H1 (cell line): ENCODE measurements around the gene PLEKHG5. TPM values are rescaled to one million over a fixed set of nuclear protein-coding genes. Genes with fewer than 3 reads are reported as not detected.
A peak's percentile ranks its signal among the peaks of the same experiment; 100 is the strongest.

Experiments
- CTCF ChIA-PET: fragments of 300-600 bp; sonication (Branson Sonifier 250); formaldehyde crosslinking; loops from one replicate; lab custom pipeline; 2021; ENCODE audit not compliant: partially characterized antibody; lab: Charles Lee
- POLR2A ChIA-PET: fragments of 300-600 bp; sonication (Branson Sonifier 250); formaldehyde crosslinking; loops from one replicate; lab custom pipeline; 2021; ENCODE audit warnings: inconsistent platforms; ENCODE audit not compliant: partially characterized antibody; lab: Charles Lee
- DNase-seq, 2 experiments: peaks; one replicate each; pipeline versions ENCODE4 v3.0.0 to v3.0.0-alpha.2; 2010 to 2022; ENCODE audit warnings: low spot score in 2 of 2, low read depth in 1 of 2, mixed read lengths in 1 of 2
- FAIRE-seq: peaks from 2 replicates; lab custom pipeline; 2011; peaks lifted over from hg19 to GRCh38; lab: Jason Lieb, UNC
- H2AFZ ChIP-seq: 2 replicates; pipeline ENCODE4 v1.8.1; 2012; ENCODE audit warnings: low read length, inconsistent platforms
- H2AK5ac ChIP-seq: 2 replicates; pipeline ENCODE4 v1.6.1; 2013; ENCODE audit warnings: low read depth, low read length
- H2BK120ac ChIP-seq: replicated peaks from 2 replicates; pipeline ENCODE3; 2013; ENCODE audit warnings: low read depth, low read length, inconsistent platforms
- H2BK12ac ChIP-seq: 2 replicates; pipeline ENCODE4 v1.6.1; 2013; ENCODE audit warnings: low read depth, low read length
- H2BK15ac ChIP-seq: 2 replicates; pipeline ENCODE4 v1.6.1; 2013; ENCODE audit warnings: low read length
- H2BK20ac ChIP-seq: 2 replicates; pipeline ENCODE4 v1.6.1; 2013; ENCODE audit warnings: low read length
- H2BK5ac ChIP-seq: 2 replicates; pipeline ENCODE4 v1.6.1; 2013; ENCODE audit warnings: low read depth, low read length
- H3K14ac ChIP-seq: 2 replicates; pipeline ENCODE4 v1.6.1; 2013; ENCODE audit warnings: inconsistent platforms; ENCODE audit not compliant: insufficient read length
- H3K18ac ChIP-seq: 2 replicates; pipeline ENCODE4 v1.6.1; 2013; ENCODE audit warnings: low read length; ENCODE audit errors: extremely low read depth
- H3K23ac ChIP-seq: 2 replicates; pipeline ENCODE4 v1.6.1; 2013; ENCODE audit warnings: inconsistent platforms; ENCODE audit not compliant: insufficient read length
- H3K23me2 ChIP-seq: 2 replicates; pipeline ENCODE4 v1.6.1; 2013; ENCODE audit warnings: low read depth, low read length
- H3K27ac ChIP-seq: 2 replicates; pipeline ENCODE4 v1.6.1; 2011; ENCODE audit warnings: low read depth, low read length, inconsistent platforms
- H3K27me3 ChIP-seq, 4 experiments: replicated peaks in 1 of 4; 1 replicate in 1 of 4; 2 replicates in 3 of 4; pipeline versions ENCODE4 v1.6.1 to v1.8.1; 2011 to 2013; ENCODE audit warnings: low read length in 3 of 4, mild to moderate bottlenecking in 3 of 4, inconsistent platforms in 2 of 4, mixed read lengths in 2 of 4, moderate library complexity in 1 of 4; ENCODE audit not compliant: control insufficient read depth in 3 of 4, insufficient read depth in 3 of 4; ENCODE audit errors: extremely low read depth in 1 of 4
- H3K36me3 ChIP-seq, 4 experiments: 2 replicates each; pipeline versions ENCODE4 v1.6.1 to v1.8.1; 2011 to 2013; ENCODE audit warnings: mild to moderate bottlenecking in 4 of 4, low read length in 3 of 4, moderate library complexity in 2 of 4, control low read depth in 1 of 4, inconsistent platforms in 1 of 4; ENCODE audit not compliant: insufficient read depth in 4 of 4, control insufficient read depth in 2 of 4
- H3K4ac ChIP-seq: replicated peaks from 2 replicates; pipeline ENCODE3; 2013; ENCODE audit warnings: low read length, low read depth, mixed read lengths, inconsistent platforms; ENCODE audit not compliant: insufficient read length
- H3K4me1 ChIP-seq, 4 experiments: replicated peaks in 1 of 4; 1 replicate in 1 of 4; 2 replicates in 3 of 4; pipeline versions ENCODE4 v1.6.1 to v1.8.1; 2011 to 2013; ENCODE audit warnings: low read length in 3 of 4, inconsistent platforms in 2 of 4, mixed read lengths in 1 of 4; ENCODE audit not compliant: insufficient read depth in 4 of 4, control insufficient read depth in 3 of 4
- H3K4me2 ChIP-seq, 2 experiments: 2 replicates each; pipeline versions ENCODE4 v1.6.1 to v1.8.1; 2011 to 2013; ENCODE audit warnings: low read depth in 2 of 2, low read length in 2 of 2, control low read depth in 1 of 2, inconsistent platforms in 1 of 2, mild to moderate bottlenecking in 1 of 2; ENCODE audit not compliant: insufficient read depth in 1 of 2
- H3K4me3 ChIP-seq, 4 experiments: fragments of 200-600, 300-600 bp in 1 of 4; sonication (generic), shearing (Covaris generic), sonication (Bioruptor Twin) in 1 of 4; 2 replicates each; pipeline versions ENCODE4 v1.5.1 to v1.8.1; 2011 to 2016; ENCODE audit warnings: low read length in 4 of 4, low read depth in 3 of 4, control low read depth in 2 of 4, inconsistent platforms in 2 of 4, mild to moderate bottlenecking in 2 of 4, mixed read lengths in 1 of 4, moderate library complexity in 1 of 4; ENCODE audit not compliant: insufficient read depth in 2 of 4; ENCODE audit errors: extremely low read depth in 1 of 4
- H3K56ac ChIP-seq: replicated peaks from 2 replicates; pipeline ENCODE3; 2013; ENCODE audit warnings: low read depth, mild to moderate bottlenecking, mixed read lengths, low read length, inconsistent platforms; ENCODE audit not compliant: insufficient read length
- H3K79me1 ChIP-seq: 2 replicates; pipeline ENCODE4 v1.6.1; 2013; ENCODE audit warnings: low read depth, low read length, control low read depth
- H3K79me2 ChIP-seq, 2 experiments: 2 replicates each; pipeline versions ENCODE4 v1.6.1 to v1.8.1; 2012 to 2013; ENCODE audit warnings: low read length in 2 of 2, mild to moderate bottlenecking in 2 of 2, inconsistent platforms in 1 of 2; ENCODE audit not compliant: insufficient read depth in 2 of 2, control insufficient read depth in 1 of 2
- H3K9ac ChIP-seq, 4 experiments: replicated peaks in 1 of 4; 1 replicate in 1 of 4; 2 replicates in 3 of 4; pipeline versions ENCODE4 v1.6.1 to v1.8.1; 2011 to 2013; ENCODE audit warnings: low read depth in 3 of 4, low read length in 3 of 4, control low read depth in 2 of 4, mild to moderate bottlenecking in 2 of 4, moderate library complexity in 2 of 4, inconsistent platforms in 1 of 4; ENCODE audit errors: extremely low read depth in 1 of 4
- H3K9me3 ChIP-seq, 2 experiments: 2 replicates each; pipeline versions ENCODE4 v1.6.1 to v1.8.1; 2012 to 2013; ENCODE audit warnings: mild to moderate bottlenecking in 2 of 2, moderate library complexity in 2 of 2, control low read depth in 1 of 2, inconsistent platforms in 1 of 2, low read depth in 1 of 2, low read length in 1 of 2, mixed read lengths in 1 of 2; ENCODE audit not compliant: insufficient read depth in 2 of 2
- H4K20me1 ChIP-seq, 2 experiments: replicated peaks in 1 of 2; 2 replicates each; pipeline versions ENCODE3 to v1.8.1; 2011 to 2013; ENCODE audit warnings: inconsistent platforms in 2 of 2, low read length in 2 of 2, mild to moderate bottlenecking in 1 of 2; ENCODE audit not compliant: insufficient read depth in 2 of 2, control insufficient read depth in 1 of 2
- H4K5ac ChIP-seq: 2 replicates; pipeline ENCODE4 v1.6.1; 2013; ENCODE audit warnings: low read length, low read depth, mixed read lengths, inconsistent platforms; ENCODE audit not compliant: insufficient read length
- H4K8ac ChIP-seq: 2 replicates; pipeline ENCODE4 v1.8.0; 2013; ENCODE audit warnings: mild to moderate bottlenecking, moderate library complexity, low read length, inconsistent platforms; ENCODE audit not compliant: insufficient read depth; ENCODE audit errors: extremely low read depth
- H4K91ac ChIP-seq: replicated peaks from 2 replicates; pipeline ENCODE3; 2013; ENCODE audit warnings: low read length, mixed read lengths, inconsistent platforms; ENCODE audit not compliant: insufficient read length
- HDAC2 ChIP-seq, 2 experiments: fragments of 300-600 bp in 1 of 2; sonication (generic) in 1 of 2; IDR thresholded peaks; 2 replicates each; pipeline ENCODE4 v1.6.1; 2011 to 2012; ENCODE audit warnings: low read depth in 2 of 2, low read length in 2 of 2, mild to moderate bottlenecking in 2 of 2, moderate library complexity in 2 of 2, borderline replicate concordance in 1 of 2, inconsistent platforms in 1 of 2
- SUZ12 ChIP-seq: fragments of 200-600 bp; sonication (generic); IDR thresholded peaks from 2 replicates; pipeline ENCODE4 v1.6.1; 2012; ENCODE audit warnings: mild to moderate bottlenecking, inconsistent platforms, low read length, moderate library complexity, mixed read lengths
- WGBS, 2 experiments: shearing (Covaris generic) in 1 of 2; methylation state at CpG; one replicate each; pipeline versions ENCODE4 v1.1.6 to v1.1.7; 2013 to 2015; ENCODE audit warnings: low lambda C conversion rate in 2 of 2, mixed read lengths in 2 of 2, inconsistent platforms in 1 of 2, low coverage in 1 of 2, missing lambda C conversion rate in 1 of 2; ENCODE audit not compliant: insufficient replicate concordance in 2 of 2, insufficient coverage in 1 of 2, insufficient read length in 1 of 2; ENCODE audit errors: extremely low coverage in 1 of 2, missing lambda C conversion rate in 1 of 2; 5-methylcytosine and 5-hydroxymethylcytosine counted together
- polyA plus RNA-seq, 7 experiments: library from polyadenylated mRNA; depleted of rRNA in 3 of 7; stranded (reverse) in 5 of 7; unstranded in 2 of 7; fragments of >200 nt in 5 of 7; fragments of 200-250 nt in 2 of 7; gene quantifications; 1 replicate in 5 of 7; 2 replicates in 1 of 7; 4 replicates in 1 of 7; pipeline versions ENCODE4 v1.2.1 to v1.2.3, GENCODE V29; 2011 to 2013; ENCODE audit warnings: missing spikeins in 2 of 7, mixed read lengths in 2 of 7
- total RNA-seq: library from RNA; stranded (reverse); fragmentation: NEBNext Ultra II Directional; extraction: Animal tissue kit (Norgen Biotek cat#: 25700); gene quantifications from 2 replicates; pipeline ENCODE4 v1.2.1, GENCODE V29; 2021

PLEKHG5 gene
- total and polyA plus RNA-seq, 2 of the 8 experiments (the other 6 are each of a cell fraction or from before 2014, with no cell fraction given), result 10.4 to 13.8 TPM

- Histone ChIP-seq H2BK5ac (no peak overlapping the region), H4K91ac (no peak overlapping the region), H3K4me1 (peaks cover 0 to 26% (median 11%) of the 10 kb centered on the region in 4 experiments; a peak in 5 of 7 replicates), H3K23me2 (peaks cover 7% of the 10 kb centered on the region; the same call in 1 of the 2 replicates), H3K18ac (no peak overlapping the region), H2BK15ac (no peak overlapping the region), H3K4ac (no peak overlapping the region), H3K56ac (no peak overlapping the region), H4K8ac (no peak overlapping the region), H2BK12ac (no peak overlapping the region; the same call in 1 of the 2 replicates), H3K36me3 (peaks cover 0 to 5% (median 0%) of the 10 kb centered on the region in 4 experiments; a peak in 1 of 8 replicates), H3K27ac (no peak overlapping the region), H3K9ac (no peak overlapping the region), H2AK5ac (no peak overlapping the region), H2AFZ (no peak overlapping the region), H4K5ac (no peak overlapping the region), H4K20me1 (peaks cover 0 to 7% of the 10 kb centered on the region in 2 experiments), H2BK20ac (no peak overlapping the region), H3K9me3 (no peaks in the 10 kb centered on the region), H3K14ac (no peak overlapping the region), H2BK120ac (no peak overlapping the region), H3K4me3 (no peak overlapping the region)
- ChIA-PET POLR2A (interaction anchor here (0.6 to 1.7 kb wide), 5 partner anchors 9 to 233 kb away, joined by 3 to 4 read pairs (median 3); no protein-coding TSS in a partner anchor), CTCF (interaction anchor here (0.6 to 2.9 kb wide), 10 partner anchors 8 to 173 kb away, joined by 3 to 42 read pairs (median 4); no protein-coding TSS in a partner anchor)
- WGBS, 2 experiments, result 84% methylated on average over 6 of the region's 6 CpGs; no CpG with 5 or more reads in 1 of the 2 experiments
- TF ChIP-seq HDAC2 (IDR thresholded peaks at IDR 0.05; ENCODE audit: borderline replicate concordance in 1 of 2, low read depth in 2 of 2, low read length in 2 of 2), result no peak
- peak; percentile 5; the same call in 1 of the 2 replicates for TF ChIP-seq SUZ12
- TF ChIP-seq, all 59 proteins: peak for 1
- H3K23ac ChIP-seq, result no peak overlapping the region
- no peak for FAIRE-seq
- H3K4me2 ChIP-seq, result no peak overlapping the region; a peak in 1 of 4 replicates
- peaks cover 41 to 65% (median 57%) of the 10 kb centered on the region in 4 experiments for H3K27me3 ChIP-seq
- no peaks in the 10 kb centered on the region for H3K79me2 ChIP-seq
- H3K79me1 ChIP-seq, result no peaks in the 10 kb centered on the region
- DNase-seq, result no peak
These were observed 65.8 kb downstream of the PLEKHG5 start for GRCh38 chr1:6425658-6426057.
